GM10266 (cell line): Measurements from ENCODE around the gene C3orf85.
"Not testable (repeated sequence)": the region's sequence is repeated elsewhere in the genome, so short reads cannot be mapped to it uniquely, and the experiment has no call there.

Experiments used
- DNase-seq: peaks from one replicate; pipeline ENCODE4 v3.0.0; 2012; ENCODE audit errors: extremely low spot score
- TF ChIP-seq, protein P1 (sequence below): IDR thresholded peaks from 2 replicates; pipeline ENCODE4 v1.5.1; 2012; ENCODE audit warnings: mild to moderate bottlenecking, low read depth; ENCODE audit not compliant: control insufficient read depth, insufficient read depth; ENCODE audit errors: missing control alignments

C3orf85 gene

DNA sequence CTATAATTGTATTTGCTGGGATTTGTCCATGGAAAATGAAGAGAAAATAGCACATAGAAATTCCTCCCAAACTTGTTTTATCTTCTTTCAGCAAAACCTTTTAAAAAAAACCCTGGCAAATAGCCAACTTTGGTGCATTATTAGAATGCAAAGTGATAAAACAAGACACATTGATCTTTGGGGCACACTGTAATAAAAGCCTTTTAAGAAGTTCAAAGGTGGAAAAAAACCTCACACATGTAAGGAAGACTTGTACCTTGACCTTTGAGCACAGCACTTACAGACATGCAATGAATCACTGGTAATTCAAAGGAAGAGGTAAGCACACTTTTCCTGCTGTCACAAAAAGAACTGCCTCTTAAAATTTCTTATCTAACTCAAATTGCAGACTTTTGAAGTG is 10.6 kb upstream of the C3orf85 start:
- no peak for DNase-seq

DNA sequence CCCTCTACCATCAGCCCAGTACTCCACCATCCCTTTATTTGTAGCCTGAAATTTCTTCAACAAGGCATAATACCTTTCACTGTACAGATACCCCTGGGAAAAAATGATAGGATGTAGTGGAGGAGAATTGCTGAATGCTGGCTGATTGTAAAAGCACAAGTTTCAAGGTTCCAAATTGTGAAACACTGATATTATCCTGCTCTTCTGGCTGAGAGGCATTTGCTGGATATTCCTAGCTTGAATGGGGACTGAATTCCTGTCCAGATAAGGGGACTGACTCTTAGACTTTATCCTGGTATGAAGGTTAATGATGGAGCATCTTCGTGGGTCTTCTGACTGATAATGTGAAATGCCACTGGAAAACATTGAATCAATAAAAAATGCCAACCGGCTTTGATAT is 9.0 kb upstream of the C3orf85 start:
- TF ChIP-seq, protein P1, sequence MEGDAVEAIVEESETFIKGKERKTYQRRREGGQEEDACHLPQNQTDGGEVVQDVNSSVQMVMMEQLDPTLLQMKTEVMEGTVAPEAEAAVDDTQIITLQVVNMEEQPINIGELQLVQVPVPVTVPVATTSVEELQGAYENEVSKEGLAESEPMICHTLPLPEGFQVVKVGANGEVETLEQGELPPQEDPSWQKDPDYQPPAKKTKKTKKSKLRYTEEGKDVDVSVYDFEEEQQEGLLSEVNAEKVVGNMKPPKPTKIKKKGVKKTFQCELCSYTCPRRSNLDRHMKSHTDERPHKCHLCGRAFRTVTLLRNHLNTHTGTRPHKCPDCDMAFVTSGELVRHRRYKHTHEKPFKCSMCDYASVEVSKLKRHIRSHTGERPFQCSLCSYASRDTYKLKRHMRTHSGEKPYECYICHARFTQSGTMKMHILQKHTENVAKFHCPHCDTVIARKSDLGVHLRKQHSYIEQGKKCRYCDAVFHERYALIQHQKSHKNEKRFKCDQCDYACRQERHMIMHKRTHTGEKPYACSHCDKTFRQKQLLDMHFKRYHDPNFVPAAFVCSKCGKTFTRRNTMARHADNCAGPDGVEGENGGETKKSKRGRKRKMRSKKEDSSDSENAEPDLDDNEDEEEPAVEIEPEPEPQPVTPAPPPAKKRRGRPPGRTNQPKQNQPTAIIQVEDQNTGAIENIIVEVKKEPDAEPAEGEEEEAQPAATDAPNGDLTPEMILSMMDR = no peak
- DNase-seq = no peak

More for the DNA sequence above, 10.6 kb upstream of the C3orf85 start:
- TF ChIP-seq, protein P1 = no peak

DNA sequence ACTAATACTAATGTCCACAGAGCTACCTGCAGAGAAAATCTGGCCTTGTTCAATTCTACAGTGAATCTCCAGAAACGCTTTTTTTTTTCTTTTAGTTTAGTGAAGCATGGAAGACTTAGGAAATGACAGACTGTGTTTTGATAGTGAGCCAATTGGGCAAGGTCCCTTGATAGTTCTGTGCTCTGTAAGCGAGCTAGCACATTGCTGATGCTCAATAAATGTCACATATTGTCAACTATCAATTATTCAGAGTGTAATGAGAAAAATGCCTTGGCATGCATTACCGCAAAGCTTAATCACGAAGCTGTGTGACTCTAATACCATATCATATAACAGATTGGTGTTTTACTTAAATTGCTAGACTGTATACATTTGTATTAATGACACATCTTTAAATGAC is 5.2 kb upstream of the C3orf85 start:
- TF ChIP-seq, protein P1 = no peak
- no peak for DNase-seq

DNA sequence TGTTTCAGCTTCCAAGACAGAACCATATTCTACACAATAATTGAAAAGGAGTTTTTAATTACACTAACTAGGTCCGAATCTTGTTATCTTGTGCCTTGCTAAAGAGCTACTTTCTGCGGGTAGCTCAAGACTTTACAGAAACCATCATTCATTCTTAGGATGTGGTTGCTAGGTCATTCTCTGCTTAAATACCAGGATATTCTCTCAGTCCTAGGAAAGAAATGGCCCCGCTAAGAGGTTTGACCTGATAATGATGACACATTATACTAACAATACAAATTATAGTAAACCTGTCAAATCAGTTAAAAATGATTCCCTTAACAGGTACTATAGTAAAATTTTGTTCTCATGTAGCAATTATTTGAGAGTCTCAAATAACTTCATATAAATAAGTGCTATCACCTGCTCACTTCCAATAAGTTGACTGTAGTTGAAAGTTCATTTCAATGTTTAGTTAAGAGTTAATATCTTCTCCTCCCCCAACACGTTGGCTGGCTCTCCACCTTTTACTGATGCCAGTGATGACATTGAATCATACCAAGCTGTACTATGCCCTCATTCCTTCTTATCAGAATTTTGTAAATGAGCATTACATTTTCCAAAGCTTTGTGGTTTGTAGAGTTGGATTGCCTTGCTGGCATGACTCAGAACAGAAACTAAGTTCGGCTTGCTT is 3.6 kb upstream of the C3orf85 start:
- TF ChIP-seq, protein P1 = no peak
- no peak for DNase-seq

DNA sequence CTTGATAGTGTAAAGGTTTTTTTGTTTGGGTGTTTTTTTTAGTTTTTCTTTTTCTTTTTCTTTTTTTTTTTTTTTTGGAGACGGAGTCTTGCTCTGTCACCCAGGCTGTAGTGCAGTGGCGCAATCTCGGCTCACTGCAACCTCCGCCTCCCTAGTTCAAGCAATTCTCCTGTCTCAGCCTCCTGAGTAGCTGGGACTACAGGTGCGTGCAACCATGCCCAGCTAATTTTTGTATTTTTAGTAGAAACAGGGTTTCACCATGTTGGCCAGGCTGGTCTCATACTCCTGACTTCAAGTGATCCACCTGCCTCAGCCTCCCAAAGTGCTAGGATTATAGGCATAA is 3.1 kb upstream of the C3orf85 start:
- DNase-seq = not testable (repeated sequence)

DNA sequence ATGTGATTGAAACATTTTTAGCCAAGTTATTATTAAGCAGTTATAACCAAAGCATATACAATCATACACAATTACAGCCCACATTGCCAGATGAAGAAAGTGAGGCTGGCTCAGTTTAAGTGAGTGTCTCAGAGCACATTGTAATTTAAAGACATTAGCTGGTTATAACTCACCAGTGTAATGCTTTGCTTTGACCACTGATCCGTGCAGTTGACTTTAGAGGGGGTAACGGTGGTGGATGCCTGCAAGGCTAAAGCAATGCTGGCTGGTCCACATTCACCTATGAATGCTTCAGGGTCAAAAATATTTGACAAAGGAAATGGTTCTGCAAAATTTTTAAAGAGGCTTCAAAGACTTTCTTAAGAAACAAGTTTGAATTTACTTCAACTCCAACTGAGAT is 1.2 kb downstream of the C3orf85 start:
- no peak for DNase-seq
- TF ChIP-seq, protein P1 = no peak

DNA sequence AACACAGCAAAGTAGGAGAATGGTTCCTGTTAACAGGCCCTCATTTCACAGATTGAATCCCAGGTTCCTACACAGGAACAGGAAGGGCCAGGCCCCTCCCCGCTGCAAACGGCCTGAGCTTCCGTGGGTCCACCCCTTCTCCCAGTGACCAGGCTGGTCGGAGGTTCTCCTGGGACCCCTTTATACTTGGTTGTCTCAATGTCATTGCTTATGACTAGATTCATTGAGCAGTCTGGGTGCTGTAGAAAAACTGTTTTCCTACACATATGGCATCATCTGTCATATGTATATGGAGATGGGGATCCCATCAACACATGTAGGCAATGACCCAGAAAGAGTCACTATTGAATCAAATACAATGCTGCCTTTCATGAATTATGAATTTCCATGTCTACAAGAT is 3.8 kb downstream of the C3orf85 start:
- TF ChIP-seq, protein P1 = no peak

DNA sequence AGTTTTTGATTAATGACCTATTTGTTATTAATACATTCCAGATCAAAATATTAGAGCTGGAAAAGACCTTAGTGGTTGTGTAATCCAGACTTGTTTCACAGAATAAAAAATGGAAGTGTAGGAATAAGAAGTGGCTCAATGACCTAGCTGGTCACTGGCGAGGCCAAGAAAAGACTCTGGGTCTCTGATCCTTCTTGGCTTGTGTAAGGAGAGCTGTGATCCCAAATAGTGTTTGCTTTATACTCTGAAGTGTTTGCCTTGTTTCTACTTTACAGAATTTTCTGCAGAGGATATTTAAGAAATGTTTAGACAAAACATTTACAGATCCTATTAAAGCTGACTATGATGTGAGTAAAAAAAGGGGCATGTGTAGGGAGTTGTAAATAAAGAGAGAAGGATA is 7.1 kb downstream of the C3orf85 start:
- DNase-seq = no peak
- TF ChIP-seq, protein P1 = no peak

More for the DNA sequence above, 3.8 kb downstream of the C3orf85 start:
- no peak for DNase-seq
